ENCODE measurements around the gene ITGA5.

ITGA5 gene

DNA sequence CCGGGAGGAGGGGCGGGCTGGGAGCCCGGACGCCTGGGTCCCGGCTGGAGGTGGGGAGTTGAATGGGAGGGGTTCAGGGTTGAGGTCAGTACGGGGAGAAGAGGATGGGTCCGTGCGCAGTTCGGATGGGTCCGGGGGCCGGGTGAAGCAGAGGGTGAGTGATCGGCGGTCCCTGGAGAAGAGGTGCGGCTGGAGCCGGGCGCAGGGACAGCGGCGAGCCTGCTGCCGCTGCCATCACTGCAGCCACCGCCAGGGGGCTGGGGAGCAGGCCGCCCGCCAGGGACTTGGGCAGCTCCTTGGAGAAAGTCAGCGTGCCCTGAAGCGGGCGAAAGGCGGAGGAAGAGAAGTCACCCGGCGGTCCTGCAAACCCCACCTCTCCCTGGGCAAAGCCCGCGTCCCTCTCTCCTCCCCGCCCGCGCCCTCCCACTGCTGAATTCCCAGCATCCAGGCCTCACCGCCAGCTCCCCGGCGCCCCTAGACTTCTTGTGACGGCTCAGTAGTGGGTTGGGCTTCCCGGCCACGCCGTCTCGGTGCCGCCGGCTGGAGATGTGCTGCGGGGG, 48.8 kb downstream of the ITGA5 start:
- H3K4me2 ChIP-seq (ENCODE audit: low read length) = peak overlapping the region; percentile 40
- TF ChIP-seq, protein P1, sequence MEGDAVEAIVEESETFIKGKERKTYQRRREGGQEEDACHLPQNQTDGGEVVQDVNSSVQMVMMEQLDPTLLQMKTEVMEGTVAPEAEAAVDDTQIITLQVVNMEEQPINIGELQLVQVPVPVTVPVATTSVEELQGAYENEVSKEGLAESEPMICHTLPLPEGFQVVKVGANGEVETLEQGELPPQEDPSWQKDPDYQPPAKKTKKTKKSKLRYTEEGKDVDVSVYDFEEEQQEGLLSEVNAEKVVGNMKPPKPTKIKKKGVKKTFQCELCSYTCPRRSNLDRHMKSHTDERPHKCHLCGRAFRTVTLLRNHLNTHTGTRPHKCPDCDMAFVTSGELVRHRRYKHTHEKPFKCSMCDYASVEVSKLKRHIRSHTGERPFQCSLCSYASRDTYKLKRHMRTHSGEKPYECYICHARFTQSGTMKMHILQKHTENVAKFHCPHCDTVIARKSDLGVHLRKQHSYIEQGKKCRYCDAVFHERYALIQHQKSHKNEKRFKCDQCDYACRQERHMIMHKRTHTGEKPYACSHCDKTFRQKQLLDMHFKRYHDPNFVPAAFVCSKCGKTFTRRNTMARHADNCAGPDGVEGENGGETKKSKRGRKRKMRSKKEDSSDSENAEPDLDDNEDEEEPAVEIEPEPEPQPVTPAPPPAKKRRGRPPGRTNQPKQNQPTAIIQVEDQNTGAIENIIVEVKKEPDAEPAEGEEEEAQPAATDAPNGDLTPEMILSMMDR (IDR thresholded peaks at IDR 0.05) = peak; percentile 94
- H3K4me3 ChIP-seq (ENCODE audit: low read depth, low read length) = no peak overlapping the region
- H3K4me1 ChIP-seq = peaks cover 13% of the 10 kb centered on the region
- H2AFZ ChIP-seq = peak overlapping the region; percentile 73
- no peak overlapping the region for H3K27ac ChIP-seq
- no peaks in the 10 kb centered on the region for H3K36me3 ChIP-seq (ENCODE audit: control insufficient read depth, insufficient read depth, low read length)
- H3K9me3 ChIP-seq (ENCODE audit: control insufficient read depth, low read length) = no peaks in the 10 kb centered on the region
- no peak overlapping the region for H3K9ac ChIP-seq
- no peaks in the 10 kb centered on the region for H3K79me2 ChIP-seq
- no peaks in the 10 kb centered on the region for H3K27me3 ChIP-seq (ENCODE audit: control insufficient read depth, insufficient read depth, low read length)

DNA sequence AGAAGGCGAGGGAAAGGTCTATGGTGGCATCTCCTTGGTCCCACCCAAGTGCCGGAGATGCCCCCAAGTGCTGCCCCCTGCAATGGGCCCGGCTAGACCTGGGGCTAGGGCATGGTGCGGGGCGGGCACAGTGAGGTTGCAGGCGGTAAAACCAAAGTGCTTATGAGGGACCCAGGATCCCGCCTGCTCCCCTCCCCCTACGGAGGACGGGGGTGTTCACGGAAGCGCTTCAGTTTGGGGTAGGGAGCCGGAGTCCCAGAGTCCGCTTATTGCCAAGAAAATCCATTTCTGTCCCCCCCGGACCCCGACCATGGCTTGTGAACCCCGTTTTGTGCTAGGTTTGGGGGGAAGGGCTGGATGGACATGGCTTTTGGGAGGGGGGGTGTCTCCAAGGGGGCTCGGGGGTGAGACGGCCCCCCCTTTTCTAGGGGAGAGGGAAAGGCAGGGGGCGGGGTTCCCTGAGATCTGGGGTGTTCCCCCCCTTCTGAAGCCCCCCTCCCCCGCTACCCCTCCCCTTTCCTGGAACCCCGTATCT, 49.4 kb downstream of the ITGA5 start:
- Histone ChIP-seq H3K4me2 (ENCODE audit: low read length) (peak overlapping the region; percentile 40), H2AFZ (peak overlapping the region; percentile 73), H3K27ac (no peak overlapping the region), H3K4me3 (ENCODE audit: low read depth, low read length) (no peak overlapping the region), H3K4me1 (peaks cover 13% of the 10 kb centered on the region), H3K9ac (no peak overlapping the region), H3K36me3 (ENCODE audit: control insufficient read depth, insufficient read depth, low read length) (no peaks in the 10 kb centered on the region), H3K9me3 (ENCODE audit: control insufficient read depth, low read length) (no peaks in the 10 kb centered on the region), H3K27me3 (ENCODE audit: control insufficient read depth, insufficient read depth, low read length) (no peaks in the 10 kb centered on the region), H3K79me2 (no peaks in the 10 kb centered on the region)
- TF ChIP-seq, protein P1 (IDR thresholded peaks at IDR 0.05) = no peak

DNA sequence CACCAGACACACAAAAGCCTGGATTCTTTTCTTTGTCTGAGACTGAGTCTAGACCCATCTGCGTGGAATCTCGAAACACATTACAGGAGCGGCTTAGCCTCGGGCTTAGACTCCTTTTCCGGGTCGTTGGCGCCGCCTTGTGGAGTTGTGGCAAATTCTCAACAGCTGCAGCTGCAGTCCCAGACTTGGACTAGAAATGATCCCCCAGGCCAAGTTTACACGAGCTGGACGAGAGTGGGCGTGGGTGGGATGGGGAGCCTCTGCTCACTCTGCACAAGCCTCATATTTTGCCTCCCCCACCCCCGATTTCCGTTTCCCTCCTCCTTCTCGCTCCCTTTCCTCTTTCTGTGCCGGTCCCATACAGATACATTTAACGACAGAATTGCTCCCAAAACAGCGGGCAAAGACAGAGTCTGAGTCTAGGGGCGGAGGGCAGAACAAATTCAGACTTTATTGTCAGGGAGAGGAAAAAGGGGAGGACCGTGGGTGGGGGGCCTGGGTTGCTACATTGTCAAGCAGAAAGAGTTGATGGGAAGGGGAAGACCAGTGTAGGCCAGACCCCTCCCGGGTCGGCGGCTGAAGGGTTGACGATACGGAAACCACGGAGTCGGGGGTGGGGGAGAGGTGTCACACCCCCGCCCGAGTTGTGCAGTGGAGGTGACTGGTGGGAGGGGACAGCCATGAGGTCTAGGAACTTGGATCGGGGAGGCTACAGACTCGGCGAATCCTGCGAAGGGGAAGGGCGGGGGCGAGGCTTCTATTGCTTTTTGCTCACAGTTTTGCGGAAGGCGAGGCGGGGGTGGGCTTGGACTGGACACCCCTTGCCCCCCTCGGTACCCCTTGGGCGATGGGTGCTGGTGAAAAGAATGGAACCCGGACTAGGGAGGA, 50.1 kb downstream of the ITGA5 start:
- no peaks in the 10 kb centered on the region for H3K9me3 ChIP-seq (ENCODE audit: control insufficient read depth, low read length)
- no peak overlapping the region for H3K9ac ChIP-seq
- H3K79me2 ChIP-seq = no peaks in the 10 kb centered on the region
- no peak overlapping the region for H3K27ac ChIP-seq
- H3K4me2 ChIP-seq (ENCODE audit: low read length) = no peak overlapping the region
- TF ChIP-seq, protein P1 (IDR thresholded peaks at IDR 0.05) = peak; percentile 74
- H2AFZ ChIP-seq = peak overlapping the region; percentile 64
- H3K36me3 ChIP-seq (ENCODE audit: control insufficient read depth, insufficient read depth, low read length) = no peaks in the 10 kb centered on the region
- H3K4me1 ChIP-seq = peaks cover 13% of the 10 kb centered on the region
- no peaks in the 10 kb centered on the region for H3K27me3 ChIP-seq (ENCODE audit: control insufficient read depth, insufficient read depth, low read length)
- H3K4me3 ChIP-seq (ENCODE audit: low read depth, low read length) = no peak overlapping the region

DNA sequence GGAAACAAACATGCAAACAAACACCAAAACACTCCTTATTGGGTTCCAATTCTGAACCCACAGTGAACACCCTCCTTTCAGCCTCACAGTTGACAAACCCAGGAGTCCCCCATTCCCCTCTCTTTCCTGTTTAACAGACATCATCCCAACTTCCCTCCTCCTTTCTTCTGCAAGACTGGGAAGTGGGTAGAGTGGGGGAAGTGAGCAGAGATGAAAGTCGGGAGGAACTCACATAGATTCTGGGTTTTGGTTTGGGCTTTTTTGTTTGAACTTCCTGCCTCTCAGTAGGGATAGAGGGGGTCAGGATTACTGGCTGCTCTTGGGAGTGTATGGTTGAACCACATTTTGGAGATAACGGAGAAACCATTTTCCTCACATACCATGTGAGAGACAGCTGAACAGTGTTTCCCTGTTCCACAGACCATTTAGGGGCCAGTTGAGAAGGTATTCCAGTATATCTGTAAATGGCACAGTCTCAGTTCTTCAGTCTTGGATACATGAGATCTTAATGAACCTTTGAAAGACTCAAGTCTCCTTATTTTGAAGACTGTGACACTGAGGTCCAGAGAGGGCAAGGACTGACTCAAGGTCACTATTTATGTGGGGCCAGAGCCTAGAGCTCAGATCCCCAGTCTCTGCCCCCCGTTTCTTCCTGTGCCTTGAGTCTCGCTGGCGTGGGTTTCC, 50.9 kb downstream of the ITGA5 start:
- Histone ChIP-seq H3K9me3 (ENCODE audit: control insufficient read depth, low read length) (no peaks in the 10 kb centered on the region), H3K27me3 (ENCODE audit: control insufficient read depth, insufficient read depth, low read length) (no peaks in the 10 kb centered on the region), H3K27ac (no peak overlapping the region), H3K4me3 (ENCODE audit: low read depth, low read length) (no peak overlapping the region), H3K4me1 (peaks cover 13% of the 10 kb centered on the region), H3K79me2 (no peaks in the 10 kb centered on the region), H3K36me3 (ENCODE audit: control insufficient read depth, insufficient read depth, low read length) (no peaks in the 10 kb centered on the region), H2AFZ (peak overlapping the region; percentile 64), H3K4me2 (ENCODE audit: low read length) (no peak overlapping the region), H3K9ac (no peak overlapping the region)
- TF ChIP-seq, protein P1 (IDR thresholded peaks at IDR 0.05) = no peak

All from parathyroid adenoma (tissue), 2 donors.